Panc1 (cell line): ENCODE data around the gene CELA3A. TPM values are rescaled to one million over a fixed set of nuclear protein-coding genes. Genes with fewer than 3 reads are reported as not detected.
A peak's percentile ranks its signal among the peaks of the same experiment; 100 is the strongest.

Experiments
- ATAC-seq: fragments of 200-7000 bp; cut with Tn5 transposase; 2 replicates; pipeline ENCODE4 v1.9.1; 2020; ENCODE audit warnings: mild to moderate bottlenecking, moderate library complexity
- BruUV-seq: library from RNA; stranded (reverse); fragments of 400-500 nt; replicated peaks from 2 replicates; lab custom pipeline; 2021; lab: Mats Ljungman, UMichigan
- CTCF ChIA-PET: fragments of 300-600 bp; sonication (Branson Sonifier 250); formaldehyde crosslinking; loops from one replicate; lab custom pipeline; 2022; ENCODE audit warnings: antibody characterized with exemption; lab: Charles Lee
- POLR2A ChIA-PET: fragments of 300-600 bp; sonication (Branson Sonifier 250); formaldehyde crosslinking; loops from one replicate; lab custom pipeline; 2022; ENCODE audit warnings: antibody characterized with exemption; lab: Charles Lee
- DNase-seq: peaks from one replicate; pipeline ENCODE4 v3.0.0-alpha.2; 2010; ENCODE audit warnings: low read depth, low spot score
- H3K27ac ChIP-seq: 2 replicates; pipeline ENCODE4 v1.5.1; 2011; ENCODE audit warnings: mild to moderate bottlenecking, low read length, inconsistent platforms
- H3K27me3 ChIP-seq: fragments of 200-500 bp; sonication (Bioruptor generic); 2 replicates; pipeline ENCODE4 v1.6.0; 2014; ENCODE audit warnings: low read length, inconsistent platforms; ENCODE audit not compliant: control insufficient read depth, insufficient read depth
- H3K36me3 ChIP-seq: fragments of 200-500 bp; sonication (Bioruptor generic); 2 replicates; pipeline ENCODE4 v1.5.1; 2014; ENCODE audit warnings: inconsistent platforms, mild to moderate bottlenecking, low read length, moderate library complexity; ENCODE audit not compliant: control insufficient read depth, insufficient read depth
- H3K4me1 ChIP-seq: 2 replicates; pipeline ENCODE4 v1.5.1; 2011; ENCODE audit warnings: inconsistent platforms, mild to moderate bottlenecking, low read length, moderate library complexity; ENCODE audit not compliant: control insufficient read depth, insufficient read depth
- H3K4me3 ChIP-seq, 2 experiments: 2 replicates each; pipeline ENCODE4 v1.5.1; 2011 to 2012; ENCODE audit warnings: low read depth in 2 of 2, low read length in 2 of 2, mild to moderate bottlenecking in 2 of 2, inconsistent platforms in 1 of 2, moderate library complexity in 1 of 2
- H3K9me3 ChIP-seq: fragments of 200-500 bp; sonication (Bioruptor generic); 2 replicates; pipeline ENCODE4 v1.5.1; 2014; ENCODE audit warnings: low read depth, mild to moderate bottlenecking, inconsistent platforms, low read length, moderate library complexity; ENCODE audit not compliant: control insufficient read depth, insufficient read depth
- POLR2AphosphoS5 ChIP-seq: IDR thresholded peaks from 2 replicates; pipeline ENCODE4 v1.6.1; 2012; ENCODE audit warnings: mild to moderate bottlenecking, low read depth, low read length, moderate library complexity
- SIN3A ChIP-seq: IDR thresholded peaks from 2 replicates; pipeline ENCODE4 v1.6.1; 2012; ENCODE audit warnings: low read depth, mild to moderate bottlenecking, low read length, moderate library complexity, borderline replicate concordance; ENCODE audit not compliant: insufficient read depth
- TCF7L2 ChIP-seq: IDR thresholded peaks from 2 replicates; pipeline ENCODE4 v1.6.1; 2011; ENCODE audit warnings: mild to moderate bottlenecking, low read depth, low read length, inconsistent platforms
- in situ Hi-C: cut with HindIII; loops from 2 replicates; pipeline ENCODE4 v1.10.0; 2016; ENCODE audit warnings: low sequenced_read_pairs, low pct_unique_long_range_greater_than_20kb
- intact Hi-C: fragments of 100-400 bp; cut with micrococcal nuclease; formaldehyde crosslinking; loops from one replicate; pipeline ENCODE4 v1.10.0; 2022; ENCODE audit not compliant: unreplicated experiment
- total RNA-seq: library from RNA; stranded (reverse); gene quantifications from one replicate; pipeline ENCODE4 v1.2.1, GENCODE V29; 2021; ENCODE audit not compliant: unreplicated experiment
- TF ChIP-seq, protein P1 (sequence below), 2 experiments: IDR thresholded peaks; 2 replicates each; pipeline ENCODE4 v1.6.1; 2011 to 2012; ENCODE audit warnings: low read depth in 2 of 2, control low read depth in 1 of 2, low read length in 1 of 2, mild to moderate bottlenecking in 1 of 2, moderate library complexity in 1 of 2; ENCODE audit not compliant: insufficient read depth in 1 of 2
- TF ChIP-seq, protein P2 (sequence below): fragments of 450-650 bp; IDR thresholded peaks from 2 replicates; pipeline ENCODE4 v1.5.1; 2017; ENCODE audit warnings: mild to moderate bottlenecking

Gene CELA3A
- total RNA-seq, 1 experiment from 2014 or later = 5.9 TPM

DNA sequence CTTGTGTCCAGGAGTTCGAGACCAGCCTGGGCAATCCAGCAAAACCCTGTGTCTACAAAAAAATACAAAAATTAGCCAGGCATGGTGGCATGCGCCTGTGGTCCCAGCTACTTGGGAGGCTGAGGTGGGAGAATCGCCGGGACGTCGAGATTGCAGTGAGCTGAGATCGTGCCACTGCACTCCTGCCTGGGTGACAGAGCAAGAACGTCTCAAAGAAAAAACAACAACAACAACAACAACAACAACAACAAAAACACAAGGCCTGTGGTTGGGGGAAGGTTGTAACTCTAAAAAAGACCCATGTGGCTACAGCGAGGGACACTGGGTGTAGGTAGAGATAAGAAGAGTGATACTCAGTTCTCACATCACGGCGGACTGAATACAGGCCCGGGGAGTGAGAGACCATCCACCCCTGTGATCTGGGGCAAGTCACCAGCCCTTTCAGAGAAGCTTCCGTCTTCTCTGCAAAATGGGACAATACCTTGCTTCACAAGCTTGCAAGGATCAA is 50.2 kb downstream of the CELA3A start:
- intact Hi-C loops (no loop called here), in situ Hi-C loops (no loop called here)
- Histone ChIP-seq H3K27ac (peak overlapping the region; percentile 66), H3K27me3 (no peaks in the 10 kb centered on the region), H3K36me3 (peaks cover 4% of the 10 kb centered on the region; the same call in 1 of the 2 replicates), H3K4me1 (peaks cover 20% of the 10 kb centered on the region), H3K4me3 (peak overlapping the region; percentile 86 to 88; a peak in 3 of 4 replicates), H3K9me3 (no peaks in the 10 kb centered on the region)
- ATAC-seq (no peak), DNase-seq (no peak)
- ChIA-PET POLR2A (interaction anchor here (1.4 kb wide), 1 partner anchor 26 kb away, joined by 15 read pairs; no protein-coding TSS in a partner anchor), CTCF (no interaction called here)
- TF ChIP-seq, protein P1, sequence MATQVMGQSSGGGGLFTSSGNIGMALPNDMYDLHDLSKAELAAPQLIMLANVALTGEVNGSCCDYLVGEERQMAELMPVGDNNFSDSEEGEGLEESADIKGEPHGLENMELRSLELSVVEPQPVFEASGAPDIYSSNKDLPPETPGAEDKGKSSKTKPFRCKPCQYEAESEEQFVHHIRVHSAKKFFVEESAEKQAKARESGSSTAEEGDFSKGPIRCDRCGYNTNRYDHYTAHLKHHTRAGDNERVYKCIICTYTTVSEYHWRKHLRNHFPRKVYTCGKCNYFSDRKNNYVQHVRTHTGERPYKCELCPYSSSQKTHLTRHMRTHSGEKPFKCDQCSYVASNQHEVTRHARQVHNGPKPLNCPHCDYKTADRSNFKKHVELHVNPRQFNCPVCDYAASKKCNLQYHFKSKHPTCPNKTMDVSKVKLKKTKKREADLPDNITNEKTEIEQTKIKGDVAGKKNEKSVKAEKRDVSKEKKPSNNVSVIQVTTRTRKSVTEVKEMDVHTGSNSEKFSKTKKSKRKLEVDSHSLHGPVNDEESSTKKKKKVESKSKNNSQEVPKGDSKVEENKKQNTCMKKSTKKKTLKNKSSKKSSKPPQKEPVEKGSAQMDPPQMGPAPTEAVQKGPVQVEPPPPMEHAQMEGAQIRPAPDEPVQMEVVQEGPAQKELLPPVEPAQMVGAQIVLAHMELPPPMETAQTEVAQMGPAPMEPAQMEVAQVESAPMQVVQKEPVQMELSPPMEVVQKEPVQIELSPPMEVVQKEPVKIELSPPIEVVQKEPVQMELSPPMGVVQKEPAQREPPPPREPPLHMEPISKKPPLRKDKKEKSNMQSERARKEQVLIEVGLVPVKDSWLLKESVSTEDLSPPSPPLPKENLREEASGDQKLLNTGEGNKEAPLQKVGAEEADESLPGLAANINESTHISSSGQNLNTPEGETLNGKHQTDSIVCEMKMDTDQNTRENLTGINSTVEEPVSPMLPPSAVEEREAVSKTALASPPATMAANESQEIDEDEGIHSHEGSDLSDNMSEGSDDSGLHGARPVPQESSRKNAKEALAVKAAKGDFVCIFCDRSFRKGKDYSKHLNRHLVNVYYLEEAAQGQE (IDR thresholded peaks at IDR 0.05; ENCODE audit: insufficient read depth in 1 of 2, low read depth in 2 of 2, low read length in 1 of 2) = no peak
- TF ChIP-seq POLR2AphosphoS5 (no peak), SIN3A (no peak), TCF7L2 (no peak)
- TF ChIP-seq, protein P2, sequence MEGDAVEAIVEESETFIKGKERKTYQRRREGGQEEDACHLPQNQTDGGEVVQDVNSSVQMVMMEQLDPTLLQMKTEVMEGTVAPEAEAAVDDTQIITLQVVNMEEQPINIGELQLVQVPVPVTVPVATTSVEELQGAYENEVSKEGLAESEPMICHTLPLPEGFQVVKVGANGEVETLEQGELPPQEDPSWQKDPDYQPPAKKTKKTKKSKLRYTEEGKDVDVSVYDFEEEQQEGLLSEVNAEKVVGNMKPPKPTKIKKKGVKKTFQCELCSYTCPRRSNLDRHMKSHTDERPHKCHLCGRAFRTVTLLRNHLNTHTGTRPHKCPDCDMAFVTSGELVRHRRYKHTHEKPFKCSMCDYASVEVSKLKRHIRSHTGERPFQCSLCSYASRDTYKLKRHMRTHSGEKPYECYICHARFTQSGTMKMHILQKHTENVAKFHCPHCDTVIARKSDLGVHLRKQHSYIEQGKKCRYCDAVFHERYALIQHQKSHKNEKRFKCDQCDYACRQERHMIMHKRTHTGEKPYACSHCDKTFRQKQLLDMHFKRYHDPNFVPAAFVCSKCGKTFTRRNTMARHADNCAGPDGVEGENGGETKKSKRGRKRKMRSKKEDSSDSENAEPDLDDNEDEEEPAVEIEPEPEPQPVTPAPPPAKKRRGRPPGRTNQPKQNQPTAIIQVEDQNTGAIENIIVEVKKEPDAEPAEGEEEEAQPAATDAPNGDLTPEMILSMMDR = no peak
- BruUV-seq = no TSS peak

DNA sequence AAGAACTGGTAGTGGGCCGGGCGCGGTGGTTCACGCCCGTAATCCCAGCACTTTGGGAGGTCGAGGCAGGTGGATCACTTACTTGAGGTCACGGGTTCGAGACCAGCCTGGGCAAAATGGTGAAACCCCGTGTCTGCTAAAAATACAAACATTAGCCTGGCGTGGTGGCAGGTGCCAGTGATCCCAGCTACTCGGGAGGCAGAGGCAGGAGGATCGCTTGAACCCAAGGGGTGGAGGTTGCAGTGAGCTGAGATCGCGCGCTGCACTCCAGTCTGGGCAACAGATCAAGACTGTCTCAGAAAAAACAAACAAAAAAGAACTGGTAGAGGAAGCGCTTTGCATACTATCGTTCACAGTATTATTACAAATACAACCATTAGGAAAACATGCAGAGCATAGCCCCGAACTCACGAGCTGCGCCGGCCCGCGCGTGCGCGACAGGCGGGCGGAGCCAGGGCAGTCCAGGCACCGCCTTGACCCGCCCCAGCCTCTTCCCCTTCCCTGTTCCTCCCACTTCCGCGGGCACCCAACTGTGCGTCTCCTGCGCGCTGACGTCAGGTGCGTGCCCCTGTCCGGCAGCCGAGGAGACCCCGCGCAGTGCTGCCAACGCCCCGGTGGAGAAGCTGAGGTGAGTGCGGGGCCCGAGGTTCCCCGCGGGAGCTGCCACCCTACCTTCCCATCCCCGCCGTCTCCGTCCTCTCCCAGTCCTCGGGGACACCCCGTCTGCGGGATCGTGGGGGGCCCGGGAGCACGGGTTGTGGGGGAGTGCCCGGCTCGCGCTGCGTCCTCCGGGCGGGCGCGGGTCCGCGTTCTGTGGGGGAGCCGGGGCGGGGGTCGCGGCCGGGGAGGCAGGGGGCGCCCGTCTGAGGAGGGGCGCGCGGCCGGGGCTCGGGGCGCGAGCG is 50.9 kb downstream of the CELA3A start, which contains the start of gene CDC42:
CDC42 (plus strand) TSS at position 595 of the 902 bp plus-strand sequence. CDS start 25,770 bp downstream, outside the sequence.
- intact Hi-C loops (no loop called here), in situ Hi-C loops (no loop called here)
- H3K36me3 ChIP-seq = peaks cover 4% of the 10 kb centered on the region; the same call in 1 of the 2 replicates
- POLR2A ChIA-PET = interaction anchor here (1.4 kb wide), 1 partner anchor 27 kb away, joined by 15 read pairs; no protein-coding TSS in a partner anchor
- peak; percentile 60 for DNase-seq
- H3K9me3 ChIP-seq = no peaks in the 10 kb centered on the region
- peak within 1 kb of the TSS; percentile 88 for H3K27ac ChIP-seq
- peak; percentile 77; the same call in 1 of the 2 replicates for TF ChIP-seq SIN3A
- peak; percentile 95 for TF ChIP-seq POLR2AphosphoS5
- TF ChIP-seq, protein P1 (IDR thresholded peaks at IDR 0.05; ENCODE audit: insufficient read depth in 1 of 2, low read depth in 2 of 2, low read length in 1 of 2) = no peak
- peak; percentile 98 for ATAC-seq
- H3K27me3 ChIP-seq = no peaks in the 10 kb centered on the region
- CTCF ChIA-PET = interaction anchor here (0.6 to 0.7 kb wide), 3 partner anchors 29 to 89 kb away, joined by 3 to 6 read pairs (median 3); no protein-coding TSS in a partner anchor
- H3K4me1 ChIP-seq = peaks cover 26% of the 10 kb centered on the region
- TSS peak; percentile 81 for BruUV-seq
- H3K4me3 ChIP-seq = peak within 1 kb of the TSS; percentile 86 to 88
